ENCODE results near the gene TNMD. TPM values are rescaled to one million over a fixed set of nuclear protein-coding genes. Genes with fewer than 3 reads are reported as not detected.
"Not testable (repeated sequence)": the region's sequence is repeated elsewhere in the genome, so short reads cannot be mapped to it uniquely, and the experiment has no call there.

Gene TNMD
- total RNA-seq: 0.29 to 0.38 TPM in 2 of 3 replicates, not detected in the other

DNA sequence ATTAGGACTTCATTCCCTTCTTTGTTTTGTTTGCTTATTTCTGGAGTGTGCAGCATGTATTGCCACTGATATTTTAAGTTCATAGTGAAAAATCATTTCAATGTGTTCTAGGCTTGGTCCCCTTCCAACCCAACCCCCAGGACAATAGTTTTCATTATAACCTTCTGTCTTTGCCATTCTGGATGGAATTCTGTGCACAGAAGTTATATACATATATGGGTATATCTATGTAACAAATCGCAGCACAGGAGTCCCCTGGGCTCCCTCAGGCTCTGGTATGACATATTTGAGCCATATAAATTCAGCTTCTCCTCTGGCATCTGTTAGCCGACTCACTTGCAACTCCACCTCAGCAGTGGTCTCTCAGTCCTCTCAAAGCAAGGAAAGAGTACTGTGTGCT lies at the start of gene TNMD:
TNMD (plus strand) TSS at position 326 of the 400 bp plus-strand sequence. CDS start 83 bp downstream, outside the sequence.
- H3K27me3 Mint-ChIP-seq (ENCODE audit: low read depth): no peaks in the 10 kb centered on the region
- no peak within 1 kb of the TSS for H3K4me3 Mint-ChIP-seq
- peaks cover 24% of the 10 kb centered on the region for H3K9me3 Mint-ChIP-seq
- TF ChIP-seq, protein P1, sequence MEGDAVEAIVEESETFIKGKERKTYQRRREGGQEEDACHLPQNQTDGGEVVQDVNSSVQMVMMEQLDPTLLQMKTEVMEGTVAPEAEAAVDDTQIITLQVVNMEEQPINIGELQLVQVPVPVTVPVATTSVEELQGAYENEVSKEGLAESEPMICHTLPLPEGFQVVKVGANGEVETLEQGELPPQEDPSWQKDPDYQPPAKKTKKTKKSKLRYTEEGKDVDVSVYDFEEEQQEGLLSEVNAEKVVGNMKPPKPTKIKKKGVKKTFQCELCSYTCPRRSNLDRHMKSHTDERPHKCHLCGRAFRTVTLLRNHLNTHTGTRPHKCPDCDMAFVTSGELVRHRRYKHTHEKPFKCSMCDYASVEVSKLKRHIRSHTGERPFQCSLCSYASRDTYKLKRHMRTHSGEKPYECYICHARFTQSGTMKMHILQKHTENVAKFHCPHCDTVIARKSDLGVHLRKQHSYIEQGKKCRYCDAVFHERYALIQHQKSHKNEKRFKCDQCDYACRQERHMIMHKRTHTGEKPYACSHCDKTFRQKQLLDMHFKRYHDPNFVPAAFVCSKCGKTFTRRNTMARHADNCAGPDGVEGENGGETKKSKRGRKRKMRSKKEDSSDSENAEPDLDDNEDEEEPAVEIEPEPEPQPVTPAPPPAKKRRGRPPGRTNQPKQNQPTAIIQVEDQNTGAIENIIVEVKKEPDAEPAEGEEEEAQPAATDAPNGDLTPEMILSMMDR (IDR thresholded peaks at IDR 0.05; ENCODE audit: unreplicated experiment): no peak
- H3K27ac Mint-ChIP-seq: no peak within 1 kb of the TSS
- H3K4me1 Mint-ChIP-seq: no peaks in the 10 kb centered on the region
- no peaks in the 10 kb centered on the region for H3K36me3 Mint-ChIP-seq
- DNase-seq (ENCODE audit: low spot score in 2 of 2, unreplicated experiment in 2 of 2): no peak

DNA sequence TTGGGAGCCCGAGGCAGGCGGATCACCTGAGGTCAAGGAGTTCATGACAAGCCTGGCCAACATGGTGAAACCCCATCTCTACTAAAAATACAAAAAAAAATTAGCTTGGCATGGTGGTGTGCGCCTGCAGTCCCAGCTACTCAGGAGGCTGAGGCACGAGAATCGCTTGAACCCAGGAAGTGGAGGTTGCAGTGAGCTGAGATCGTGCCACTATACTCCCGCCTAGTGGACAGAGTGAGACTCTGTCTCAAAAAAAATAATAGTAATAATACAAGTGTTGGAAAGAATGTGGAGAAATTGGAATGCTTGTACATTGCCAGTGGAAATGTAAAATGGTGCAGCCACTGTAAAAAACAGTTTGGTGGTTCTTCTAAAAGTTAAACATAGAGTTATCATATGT lies 19.2 kb upstream of the TNMD start:
- H3K9me3 Mint-ChIP-seq: peaks cover 51% of the 10 kb centered on the region
- not testable (repeated sequence) for H3K36me3 Mint-ChIP-seq; H3K4me1 Mint-ChIP-seq; H3K27ac Mint-ChIP-seq; DNase-seq (ENCODE audit: low spot score in 2 of 2, unreplicated experiment in 2 of 2); H3K27me3 Mint-ChIP-seq (ENCODE audit: low read depth); H3K4me3 Mint-ChIP-seq

DNA sequence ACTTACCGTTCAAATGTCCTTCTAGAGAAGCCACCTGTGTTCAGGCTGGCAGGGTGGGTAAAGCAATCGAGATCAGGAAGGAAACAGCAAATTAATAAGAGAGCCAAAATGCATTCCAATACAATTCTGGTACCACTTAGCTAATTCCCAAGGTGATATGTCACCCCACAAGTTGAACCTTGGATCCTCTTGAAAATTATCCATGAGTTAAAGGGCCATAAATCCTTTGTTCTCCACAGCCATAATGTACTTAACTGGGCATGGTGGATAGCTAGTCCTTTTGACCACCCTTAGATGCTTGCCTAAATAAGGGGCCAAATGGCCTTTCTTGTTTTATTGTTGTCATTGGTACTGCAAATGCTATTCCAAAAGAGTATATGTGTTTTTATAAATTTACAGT lies 2.0 kb downstream of the TNMD start:
- H3K4me3 Mint-ChIP-seq: no peak overlapping the region
- H3K36me3 Mint-ChIP-seq: no peaks in the 10 kb centered on the region
- TF ChIP-seq, protein P1 (IDR thresholded peaks at IDR 0.05; ENCODE audit: unreplicated experiment): no peak
- no peak for DNase-seq (ENCODE audit: low spot score in 2 of 2, unreplicated experiment in 2 of 2)
- H3K4me1 Mint-ChIP-seq: no peaks in the 10 kb centered on the region
- no peak overlapping the region for H3K27ac Mint-ChIP-seq
- H3K27me3 Mint-ChIP-seq (ENCODE audit: low read depth): no peaks in the 10 kb centered on the region
- peaks cover 14% of the 10 kb centered on the region for H3K9me3 Mint-ChIP-seq

DNA sequence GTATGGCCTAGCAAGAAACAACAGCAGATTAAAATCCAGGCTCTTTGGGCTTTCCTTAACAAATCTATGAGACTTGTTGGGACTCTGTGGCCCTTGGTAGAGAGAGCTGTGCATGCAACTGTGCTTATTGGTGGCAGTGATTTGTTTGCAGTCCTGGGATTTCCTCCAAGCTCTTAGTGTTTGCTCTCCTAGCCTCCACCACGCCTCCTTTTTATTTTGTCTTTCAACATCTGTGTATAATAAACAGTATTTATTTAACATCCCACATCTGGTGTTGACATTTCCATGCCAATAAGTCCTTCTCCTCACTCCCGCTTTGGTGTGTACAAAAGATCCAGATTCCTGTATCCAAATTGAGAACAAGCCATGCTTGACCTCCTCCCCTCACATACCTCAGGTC lies 3.1 kb downstream of the TNMD start:
- no peaks in the 10 kb centered on the region for H3K27me3 Mint-ChIP-seq (ENCODE audit: low read depth)
- no peak overlapping the region for H3K4me3 Mint-ChIP-seq
- no peak overlapping the region for H3K27ac Mint-ChIP-seq
- peaks cover 8% of the 10 kb centered on the region for H3K9me3 Mint-ChIP-seq
- no peak for DNase-seq (ENCODE audit: low spot score in 2 of 2, unreplicated experiment in 2 of 2)
- H3K4me1 Mint-ChIP-seq: peaks cover 3% of the 10 kb centered on the region
- TF ChIP-seq, protein P1 (IDR thresholded peaks at IDR 0.05; ENCODE audit: unreplicated experiment): no peak
- no peaks in the 10 kb centered on the region for H3K36me3 Mint-ChIP-seq

DNA sequence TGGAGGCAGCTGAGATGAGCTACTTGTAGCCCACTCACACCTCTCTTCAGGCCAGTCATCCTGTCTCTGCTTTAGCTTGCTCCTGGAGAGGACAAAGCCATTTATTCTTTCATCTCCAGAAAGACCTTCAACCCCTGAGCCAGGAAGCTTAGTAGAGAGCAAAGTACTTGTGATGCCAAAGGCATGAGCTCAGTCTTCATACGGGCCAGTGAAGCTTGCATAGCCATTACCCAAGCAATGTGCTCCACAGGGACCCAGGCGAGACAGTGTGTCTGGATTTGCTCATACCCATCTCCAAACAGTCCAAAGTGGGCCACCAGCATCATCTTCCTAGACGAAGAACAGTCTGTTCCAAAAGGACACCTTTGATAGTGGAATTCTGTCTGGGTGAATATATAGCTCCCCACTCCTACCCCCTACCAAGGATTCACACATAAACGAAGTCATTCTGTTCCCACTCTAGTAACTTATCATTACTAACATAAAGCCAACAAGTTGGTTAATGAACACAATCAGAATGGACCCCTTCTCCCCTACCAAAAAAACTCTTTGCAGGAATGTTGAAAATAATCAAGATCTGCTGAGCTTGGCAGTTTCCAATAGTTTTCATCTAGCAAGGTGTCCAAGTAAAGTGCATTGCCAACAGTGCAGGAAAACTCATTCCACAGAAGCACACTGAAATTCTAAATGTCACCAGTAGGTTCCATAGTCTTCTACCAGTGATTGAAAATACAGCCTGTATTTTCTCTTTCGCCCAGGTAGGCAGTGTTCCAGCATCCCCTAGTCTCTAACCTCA lies 6.7 kb downstream of the TNMD start:
- H3K36me3 Mint-ChIP-seq: no peaks in the 10 kb centered on the region
- DNase-seq (ENCODE audit: low spot score in 2 of 2, unreplicated experiment in 2 of 2): no peak
- no peaks in the 10 kb centered on the region for H3K27me3 Mint-ChIP-seq (ENCODE audit: low read depth)
- peaks cover 4% of the 10 kb centered on the region for H3K4me1 Mint-ChIP-seq
- TF ChIP-seq, protein P1 (IDR thresholded peaks at IDR 0.05; ENCODE audit: unreplicated experiment): no peak
- H3K27ac Mint-ChIP-seq: no peak overlapping the region
- no peak overlapping the region for H3K4me3 Mint-ChIP-seq
- H3K9me3 Mint-ChIP-seq: peaks cover 12% of the 10 kb centered on the region

DNA sequence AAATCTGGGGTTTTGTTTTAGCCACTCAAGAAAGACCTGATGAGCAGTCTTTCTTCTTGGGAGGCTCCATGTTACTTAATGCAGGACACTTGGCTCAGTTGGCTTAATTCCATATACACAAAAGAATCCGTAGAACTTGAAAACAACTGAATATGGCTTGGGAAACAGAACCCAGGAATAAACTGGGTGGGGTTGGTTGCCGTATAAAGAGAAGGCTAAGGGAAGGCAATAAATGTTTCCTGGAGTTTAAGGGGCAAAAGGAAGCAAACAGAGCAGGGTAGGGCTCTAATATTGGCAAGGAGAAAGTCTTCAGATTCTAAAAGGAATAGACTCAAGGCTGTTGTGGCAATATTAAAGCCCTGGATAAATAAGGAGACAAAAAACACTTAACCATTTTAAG lies 8.4 kb downstream of the TNMD start:
- no peaks in the 10 kb centered on the region for H3K36me3 Mint-ChIP-seq
- DNase-seq (ENCODE audit: low spot score in 2 of 2, unreplicated experiment in 2 of 2): no peak
- peaks cover 12% of the 10 kb centered on the region for H3K9me3 Mint-ChIP-seq
- TF ChIP-seq, protein P1 (IDR thresholded peaks at IDR 0.05; ENCODE audit: unreplicated experiment): no peak
- no peak overlapping the region for H3K4me3 Mint-ChIP-seq
- no peak overlapping the region for H3K27ac Mint-ChIP-seq
- H3K27me3 Mint-ChIP-seq (ENCODE audit: low read depth): no peaks in the 10 kb centered on the region
- H3K4me1 Mint-ChIP-seq: peaks cover 8% of the 10 kb centered on the region
